ENCODE data around the gene KBTBD7. TPM values are rescaled to one million over a fixed set of nuclear protein-coding genes. Genes with fewer than 3 reads are reported as not detected.

KBTBD7 gene
- total RNA-seq, 2 donors from 2014 or later = 4.7 to 5.8 TPM

DNA sequence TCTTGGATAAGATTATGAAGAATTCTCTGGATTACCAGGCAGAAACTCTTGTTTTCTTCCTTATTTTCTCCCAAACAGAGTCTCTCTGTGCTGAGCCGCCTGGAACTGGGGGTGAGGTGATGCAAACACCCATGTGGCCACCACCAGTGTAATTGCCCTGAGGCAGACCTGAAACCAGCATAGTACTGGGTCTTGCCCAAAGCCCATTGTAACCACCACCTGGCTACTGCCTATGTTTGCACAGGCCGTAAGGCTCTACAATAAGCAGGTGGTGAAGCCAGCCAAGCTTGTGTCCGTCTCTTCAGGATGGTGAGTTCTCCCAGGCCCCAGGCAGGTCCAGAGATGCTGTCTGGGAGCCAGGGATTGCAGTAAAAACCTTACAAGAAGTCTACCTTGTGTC is 18.9 kb upstream of the KBTBD7 start:
- no peak for ATAC-seq (replicated peaks)
- Mint-ChIP-seq H3K27ac (no peak overlapping the region), H3K4me1 (no peaks in the 10 kb centered on the region), H3K36me3 (ENCODE audit: low read depth) (peaks cover 11% of the 10 kb centered on the region), H3K27me3 (no peaks in the 10 kb centered on the region), H3K4me3 (no peak overlapping the region), H3K9me3 (peaks cover 10% of the 10 kb centered on the region)

DNA sequence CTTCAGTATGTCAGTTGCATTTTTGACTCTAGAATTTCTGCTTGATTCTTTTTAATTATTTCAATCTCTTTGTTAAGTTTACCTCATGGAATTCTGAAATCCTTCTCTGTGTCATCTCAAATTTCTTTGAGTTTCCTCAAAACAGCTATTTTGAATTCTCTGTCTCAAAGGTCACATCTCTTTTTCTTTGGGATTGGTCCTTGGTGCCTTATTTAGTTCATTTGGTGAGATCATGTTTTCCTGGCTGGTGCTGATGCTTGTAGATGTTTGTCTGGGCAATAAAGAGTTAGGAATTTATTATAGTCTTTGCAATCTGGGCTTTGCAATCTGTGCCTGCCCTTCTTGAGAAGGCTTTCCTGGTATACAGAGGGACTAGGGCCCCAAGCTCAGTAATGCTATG is 18.5 kb upstream of the KBTBD7 start:
- Mint-ChIP-seq H3K9me3 (peaks cover 10% of the 10 kb centered on the region), H3K4me3 (no peak overlapping the region), H3K27ac (no peak overlapping the region), H3K27me3 (no peaks in the 10 kb centered on the region), H3K4me1 (no peaks in the 10 kb centered on the region), H3K36me3 (ENCODE audit: low read depth) (peaks cover 7% of the 10 kb centered on the region)
- no peak for ATAC-seq (replicated peaks)

DNA sequence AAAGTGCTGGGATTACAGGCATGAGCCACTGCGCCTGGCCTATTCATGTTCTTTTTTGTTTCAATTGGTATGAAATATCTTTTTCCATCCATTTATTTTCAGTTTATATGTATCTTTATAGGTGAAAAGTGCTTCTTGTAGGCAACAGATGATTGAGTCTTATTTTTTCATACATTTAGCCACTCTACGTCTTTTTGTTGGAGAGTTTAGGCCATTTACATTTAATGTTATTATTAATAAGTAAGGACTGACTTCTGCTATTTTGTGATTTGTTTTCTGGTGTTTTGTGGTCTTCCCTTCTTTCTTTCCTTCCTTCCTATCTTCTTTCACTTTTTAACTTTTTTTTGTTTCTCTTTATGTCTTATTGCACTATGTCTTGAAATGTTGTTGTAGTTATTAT is 16.7 kb upstream of the KBTBD7 start:
- Mint-ChIP-seq H3K9me3 (peaks cover 10% of the 10 kb centered on the region), H3K27ac (no peak overlapping the region), H3K4me3 (no peak overlapping the region), H3K27me3 (no peaks in the 10 kb centered on the region), H3K36me3 (ENCODE audit: low read depth) (no peaks in the 10 kb centered on the region), H3K4me1 (no peaks in the 10 kb centered on the region)
- ATAC-seq (replicated peaks) = no peak

DNA sequence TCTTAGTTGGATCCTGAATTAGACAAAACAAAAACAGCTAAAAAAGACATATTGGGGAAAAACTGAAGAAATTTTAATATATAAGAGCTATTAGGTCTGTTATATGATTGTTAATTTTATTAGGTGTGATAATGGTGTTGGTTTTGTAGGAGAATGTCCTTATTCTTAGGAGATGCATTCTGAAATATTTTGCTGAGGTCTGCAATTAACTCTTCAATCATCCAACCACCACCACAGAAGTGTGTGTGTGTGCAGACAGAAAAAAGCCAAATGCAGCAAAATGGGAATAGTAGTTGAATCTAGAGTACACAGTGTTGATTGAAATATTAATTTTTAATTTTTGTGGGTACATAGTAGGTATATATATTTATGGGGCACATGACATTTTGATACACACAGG is 12.1 kb upstream of the KBTBD7 start:
- no peak overlapping the region for H3K27ac Mint-ChIP-seq
- no peak for ATAC-seq (replicated peaks)
- H3K4me3 Mint-ChIP-seq = no peak overlapping the region
- no peaks in the 10 kb centered on the region for H3K36me3 Mint-ChIP-seq (ENCODE audit: low read depth)
- H3K9me3 Mint-ChIP-seq = peaks cover 5% of the 10 kb centered on the region
- H3K4me1 Mint-ChIP-seq = no peaks in the 10 kb centered on the region
- no peaks in the 10 kb centered on the region for H3K27me3 Mint-ChIP-seq

DNA sequence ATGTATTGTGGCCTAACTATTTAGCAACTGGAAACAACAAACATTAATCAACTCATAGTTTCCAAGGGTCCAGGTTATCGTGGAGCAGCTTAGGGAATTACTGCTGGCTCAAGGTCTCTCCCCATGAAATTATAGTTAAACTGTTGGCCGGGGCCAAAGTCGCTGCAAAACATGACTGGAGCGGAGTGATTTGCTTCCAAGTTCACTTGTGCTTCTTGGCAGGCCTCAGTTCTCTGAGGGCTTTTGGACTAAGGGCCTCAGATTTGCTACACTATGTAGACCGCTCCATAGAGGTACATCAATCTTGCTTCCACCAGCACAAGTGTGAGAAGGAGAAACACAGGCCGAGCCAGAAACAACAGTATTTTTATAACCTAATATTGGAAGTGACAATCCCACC is 9.4 kb upstream of the KBTBD7 start:
- no peak for ATAC-seq (replicated peaks)
- Mint-ChIP-seq H3K9me3 (no peaks in the 10 kb centered on the region), H3K4me1 (peaks cover 2% of the 10 kb centered on the region), H3K4me3 (no peak overlapping the region), H3K27me3 (no peaks in the 10 kb centered on the region), H3K27ac (no peak overlapping the region), H3K36me3 (ENCODE audit: low read depth) (no peaks in the 10 kb centered on the region)

DNA sequence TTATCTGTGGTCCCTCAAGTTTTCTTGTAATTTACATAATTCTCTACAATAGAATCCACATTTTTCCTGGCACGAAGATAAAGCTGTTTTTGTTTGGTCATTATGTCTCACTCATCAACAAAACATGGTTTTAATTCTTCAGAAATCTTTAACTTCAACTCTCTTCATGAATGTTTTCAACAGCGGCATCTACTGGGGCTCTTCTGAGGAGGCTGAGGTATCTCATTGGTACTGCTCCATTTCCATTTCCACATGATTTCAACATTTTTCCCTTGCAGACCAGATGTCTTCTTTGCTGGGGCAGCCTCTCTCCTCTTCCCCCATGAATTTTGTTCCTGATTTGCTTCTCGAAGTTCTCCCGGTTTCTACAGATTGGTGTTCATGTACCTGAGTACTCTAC is 5.8 kb upstream of the KBTBD7 start:
- Mint-ChIP-seq H3K36me3 (ENCODE audit: low read depth) (no peaks in the 10 kb centered on the region), H3K27ac (no peak overlapping the region), H3K27me3 (no peaks in the 10 kb centered on the region), H3K4me1 (peaks cover 14% of the 10 kb centered on the region), H3K4me3 (no peak overlapping the region), H3K9me3 (no peaks in the 10 kb centered on the region)
- ATAC-seq (replicated peaks) = no peak

DNA sequence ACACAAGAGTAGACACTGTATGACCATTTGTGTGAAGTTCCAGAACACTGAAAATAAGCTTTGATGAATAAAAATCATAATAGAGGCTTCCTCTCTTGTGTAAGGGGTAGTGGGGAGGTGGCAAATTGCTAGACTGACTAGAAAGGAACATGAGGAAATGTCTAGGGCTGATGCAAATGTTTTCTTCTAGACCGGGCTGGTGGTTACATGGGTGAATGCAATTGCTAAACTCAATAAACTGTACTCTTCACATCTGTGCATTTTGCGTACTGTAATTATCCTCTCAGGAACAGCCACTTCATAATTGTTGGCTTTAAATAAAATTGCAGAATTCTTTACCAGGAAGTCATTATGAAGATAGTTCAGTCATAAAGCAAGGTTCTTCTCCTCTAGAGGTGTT is 5.2 kb upstream of the KBTBD7 start:
- H3K36me3 Mint-ChIP-seq (ENCODE audit: low read depth) = no peaks in the 10 kb centered on the region
- H3K9me3 Mint-ChIP-seq = no peaks in the 10 kb centered on the region
- H3K4me1 Mint-ChIP-seq = peaks cover 14% of the 10 kb centered on the region
- no peak overlapping the region for H3K4me3 Mint-ChIP-seq
- H3K27ac Mint-ChIP-seq = no peak overlapping the region
- no peak for ATAC-seq (replicated peaks)
- no peaks in the 10 kb centered on the region for H3K27me3 Mint-ChIP-seq

DNA sequence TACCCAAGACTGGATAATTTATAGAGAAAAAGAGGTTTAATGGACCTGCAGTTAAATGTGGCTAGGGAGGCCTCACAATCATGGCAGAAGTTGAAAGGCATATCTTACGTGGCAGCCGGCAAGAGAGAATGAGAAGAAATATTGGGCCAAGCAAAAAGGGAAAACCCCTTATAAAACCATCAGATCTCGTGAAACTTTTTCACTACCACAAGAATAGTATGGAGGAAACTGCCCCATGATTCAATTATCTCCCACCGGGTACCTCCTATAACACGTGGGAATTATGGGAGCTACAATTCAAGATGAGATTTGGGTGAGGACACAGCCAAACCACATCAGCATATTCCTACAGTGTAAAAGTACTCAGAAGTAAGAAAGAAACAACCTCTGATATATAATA is 4.7 kb upstream of the KBTBD7 start:
- Mint-ChIP-seq H3K4me1 (peaks cover 14% of the 10 kb centered on the region), H3K27me3 (no peaks in the 10 kb centered on the region), H3K4me3 (peak overlapping the region; percentile 16), H3K36me3 (ENCODE audit: low read depth) (peaks cover 2% of the 10 kb centered on the region), H3K27ac (peak overlapping the region; percentile 28), H3K9me3 (no peaks in the 10 kb centered on the region)
- ATAC-seq (replicated peaks) = peak; percentile 18

DNA sequence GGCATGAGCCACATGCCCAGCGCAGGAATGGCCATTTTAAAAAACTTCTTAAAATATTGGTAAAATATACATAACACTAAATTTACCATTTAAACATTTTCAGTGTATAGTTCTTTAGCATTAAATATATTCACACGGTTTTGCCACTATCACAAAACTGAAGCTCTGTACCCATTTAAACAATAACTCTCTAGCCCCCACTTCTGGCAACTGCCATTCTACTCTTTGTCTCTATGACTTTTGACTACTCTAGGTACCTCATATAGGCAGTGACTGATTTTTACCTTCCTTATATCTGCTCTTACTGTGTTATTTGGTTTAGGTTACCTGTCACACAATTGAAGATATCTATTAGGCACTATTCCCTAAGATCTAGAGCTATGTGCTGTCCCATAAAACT is 2.3 kb upstream of the KBTBD7 start:
- ATAC-seq (replicated peaks) = no peak
- Mint-ChIP-seq H3K27ac (no peak overlapping the region), H3K9me3 (no peaks in the 10 kb centered on the region), H3K27me3 (no peaks in the 10 kb centered on the region), H3K36me3 (ENCODE audit: low read depth) (peaks cover 5% of the 10 kb centered on the region), H3K4me3 (no peak overlapping the region), H3K4me1 (peaks cover 25% of the 10 kb centered on the region)

DNA sequence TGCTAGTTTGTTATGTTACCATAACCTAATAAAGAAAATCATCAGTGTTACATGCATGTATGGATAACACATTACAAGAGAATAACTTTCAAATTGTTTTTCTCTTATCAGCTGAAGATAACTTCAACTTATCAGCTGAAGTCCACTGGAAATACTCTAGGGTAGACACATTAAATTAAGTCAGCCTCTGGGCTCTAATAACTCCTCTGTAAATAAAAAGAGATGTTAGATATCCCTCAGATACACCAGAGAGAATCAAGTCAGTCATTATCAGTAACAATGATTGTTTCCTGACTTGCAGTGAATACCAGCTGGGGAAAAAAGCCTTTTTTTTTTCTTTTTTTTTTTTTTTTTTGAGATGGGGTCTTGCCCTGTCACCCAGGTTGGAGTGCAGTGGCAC is 1.6 kb upstream of the KBTBD7 start:
- Mint-ChIP-seq H3K36me3 (ENCODE audit: low read depth) (peaks cover 5% of the 10 kb centered on the region), H3K27me3 (no peaks in the 10 kb centered on the region), H3K9me3 (no peaks in the 10 kb centered on the region), H3K4me1 (peaks cover 27% of the 10 kb centered on the region), H3K27ac (no peak overlapping the region), H3K4me3 (no peak overlapping the region)
- no peak for ATAC-seq (replicated peaks)

DNA sequence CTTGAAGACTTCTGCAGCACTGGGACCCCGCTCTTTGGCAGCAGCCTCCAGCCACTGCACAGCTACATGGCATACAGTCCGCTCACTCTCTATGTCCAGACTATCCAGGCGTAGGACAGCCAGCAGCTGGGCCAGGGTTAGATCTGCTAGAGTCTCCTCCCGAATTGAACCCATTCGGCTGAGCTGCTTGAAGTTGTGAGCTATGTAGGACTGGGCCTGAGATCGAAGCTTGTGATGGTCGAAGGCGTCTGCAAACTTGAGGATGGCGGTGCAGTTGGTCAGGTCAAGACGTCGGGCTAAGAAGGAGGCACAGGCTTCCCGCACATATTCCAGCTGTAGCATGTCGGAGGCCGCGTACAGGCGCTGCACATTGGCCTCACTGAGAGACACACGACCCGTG is 900 bp downstream of the KBTBD7 start:
- no peak for ATAC-seq (replicated peaks)
- Mint-ChIP-seq H3K27me3 (no peaks in the 10 kb centered on the region), H3K36me3 (ENCODE audit: low read depth) (peaks cover 5% of the 10 kb centered on the region), H3K27ac (peak overlapping the region; percentile 95), H3K4me3 (peak overlapping the region; percentile 91), H3K4me1 (peaks cover 30% of the 10 kb centered on the region), H3K9me3 (no peaks in the 10 kb centered on the region)

DNA sequence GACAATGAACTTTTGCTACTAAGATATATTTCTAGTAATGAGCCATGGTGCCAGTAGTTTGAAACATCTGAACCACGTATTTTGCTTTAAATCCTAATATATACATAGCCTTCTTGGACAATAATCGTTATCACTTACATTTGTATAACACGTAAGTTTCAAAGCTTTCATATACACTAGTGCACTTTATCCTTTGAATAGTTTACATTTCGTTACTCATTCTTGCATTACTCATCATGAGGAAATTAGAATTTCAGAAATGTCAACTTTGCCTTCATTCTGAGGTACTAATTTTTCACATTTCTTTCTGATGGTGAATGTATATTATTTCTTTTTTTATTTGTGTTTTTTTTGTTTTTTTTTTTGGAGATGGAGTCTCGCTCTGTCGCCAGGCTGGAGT is 5.8 kb downstream of the KBTBD7 start:
- H3K4me3 Mint-ChIP-seq = no peak overlapping the region
- no peaks in the 10 kb centered on the region for H3K36me3 Mint-ChIP-seq (ENCODE audit: low read depth)
- H3K9me3 Mint-ChIP-seq = no peaks in the 10 kb centered on the region
- no peaks in the 10 kb centered on the region for H3K27me3 Mint-ChIP-seq
- peaks cover 23% of the 10 kb centered on the region for H3K4me1 Mint-ChIP-seq
- no peak for ATAC-seq (replicated peaks)
- H3K27ac Mint-ChIP-seq = no peak overlapping the region

DNA sequence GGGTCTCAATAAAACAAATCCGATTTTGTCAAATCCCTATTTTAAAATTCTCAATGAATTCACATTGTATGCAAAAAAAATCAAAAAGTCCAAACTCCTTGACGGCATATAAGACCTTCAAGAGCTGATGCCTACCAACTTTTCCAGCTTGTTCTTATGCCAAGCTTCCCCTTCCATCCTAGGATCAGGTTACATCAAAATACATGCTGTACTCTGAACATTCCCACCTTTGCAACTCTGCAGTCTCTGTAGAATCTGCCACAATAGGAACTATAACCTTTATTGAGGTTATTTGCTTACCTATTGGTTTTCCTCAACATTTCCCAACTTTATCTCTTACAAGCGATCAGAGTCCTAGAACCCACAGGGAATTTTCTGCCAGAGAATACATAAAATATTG is 7.9 kb downstream of the KBTBD7 start:
- no peak for ATAC-seq (replicated peaks)
- H3K27ac Mint-ChIP-seq = peak overlapping the region; percentile 14
- no peaks in the 10 kb centered on the region for H3K27me3 Mint-ChIP-seq
- H3K4me3 Mint-ChIP-seq = no peak overlapping the region
- H3K4me1 Mint-ChIP-seq = peaks cover 11% of the 10 kb centered on the region
- H3K9me3 Mint-ChIP-seq = no peaks in the 10 kb centered on the region
- no peaks in the 10 kb centered on the region for H3K36me3 Mint-ChIP-seq (ENCODE audit: low read depth)

DNA sequence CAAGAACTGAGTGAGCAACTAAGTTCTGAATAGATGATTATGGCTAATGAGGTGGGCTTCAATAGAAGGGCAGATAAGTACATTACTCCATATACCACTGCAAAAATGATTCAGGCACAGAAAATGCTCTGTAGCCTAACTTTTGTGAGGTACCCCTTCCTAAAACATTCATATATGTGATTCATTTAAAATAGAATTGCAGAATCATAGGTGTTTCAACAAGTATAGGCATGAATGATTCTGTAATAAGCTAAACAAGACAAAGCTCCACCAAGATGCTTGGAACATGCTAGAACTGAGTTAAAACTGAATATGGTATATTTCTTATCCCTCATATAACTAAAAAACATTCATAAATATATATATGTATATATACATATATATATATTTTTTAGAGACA is 12.1 kb downstream of the KBTBD7 start:
- ATAC-seq (replicated peaks) = no peak
- Mint-ChIP-seq H3K4me1 (peaks cover 12% of the 10 kb centered on the region), H3K27ac (no peak overlapping the region), H3K27me3 (no peaks in the 10 kb centered on the region), H3K4me3 (no peak overlapping the region), H3K36me3 (ENCODE audit: low read depth) (no peaks in the 10 kb centered on the region), H3K9me3 (no peaks in the 10 kb centered on the region)

DNA sequence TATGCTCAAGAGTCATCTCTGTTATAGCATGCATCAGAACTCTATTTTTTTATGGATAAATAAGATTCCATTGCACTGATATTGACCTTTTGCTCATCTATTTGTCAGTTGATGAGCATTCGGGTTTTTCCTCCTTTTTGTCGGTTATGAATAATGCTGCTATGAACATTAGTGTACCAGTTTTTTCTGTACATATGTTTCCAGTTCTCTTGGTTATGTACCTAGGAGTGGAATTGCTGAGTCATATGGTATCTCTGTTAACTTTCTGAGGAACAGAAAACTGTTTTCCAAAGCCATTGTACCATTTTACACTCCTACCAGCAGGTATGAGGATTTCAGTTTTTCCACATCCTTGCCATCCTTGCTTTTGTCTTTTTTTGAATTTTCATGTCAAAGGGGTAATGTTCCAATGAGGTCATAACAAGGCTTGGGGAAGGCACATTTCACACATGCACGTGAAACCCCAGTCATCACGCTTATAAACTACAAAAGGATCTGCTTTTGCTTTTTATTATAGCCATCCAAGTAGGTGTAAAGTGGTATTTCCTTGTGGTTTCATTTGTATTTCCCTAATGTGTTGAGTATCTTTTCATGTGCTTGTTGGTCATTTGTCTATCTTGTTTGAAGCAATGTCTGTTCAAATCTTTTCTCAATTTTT is 14.6 kb downstream of the KBTBD7 start:
- Mint-ChIP-seq H3K27me3 (no peaks in the 10 kb centered on the region), H3K4me3 (peak overlapping the region; percentile 58), H3K27ac (peak overlapping the region; percentile 87), H3K9me3 (peaks cover 5% of the 10 kb centered on the region), H3K36me3 (ENCODE audit: low read depth) (no peaks in the 10 kb centered on the region), H3K4me1 (peaks cover 12% of the 10 kb centered on the region)
- peak; percentile 87 for ATAC-seq (replicated peaks)

DNA sequence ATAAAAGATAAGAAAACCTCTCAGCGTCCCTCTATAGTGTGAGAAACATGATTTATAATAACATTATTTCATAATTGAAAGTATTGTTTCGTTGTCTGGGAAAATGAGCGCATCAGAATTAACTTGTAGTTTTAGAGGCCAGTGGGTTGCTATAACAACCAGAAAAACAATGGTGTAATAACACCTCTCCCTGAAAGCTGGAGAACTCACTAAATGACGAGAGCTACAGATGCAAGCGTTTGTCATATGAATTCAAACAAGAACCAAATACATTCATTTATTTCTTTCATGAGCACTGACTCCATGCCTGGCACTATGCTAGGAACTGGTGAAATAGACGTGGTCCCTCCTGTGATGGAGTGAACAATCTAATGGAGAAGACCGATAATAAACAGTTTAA is 16.3 kb downstream of the KBTBD7 start:
- Mint-ChIP-seq H3K4me1 (peaks cover 12% of the 10 kb centered on the region), H3K27me3 (no peaks in the 10 kb centered on the region), H3K4me3 (no peak overlapping the region), H3K27ac (peak overlapping the region; percentile 78), H3K9me3 (peaks cover 8% of the 10 kb centered on the region), H3K36me3 (ENCODE audit: low read depth) (no peaks in the 10 kb centered on the region)
- ATAC-seq (replicated peaks) = peak; percentile 63
